ENCODE results near the gene SGCG. TPM values are rescaled to one million over a fixed set of nuclear protein-coding genes. Genes with fewer than 3 reads are reported as not detected.

SGCG gene
- total RNA-seq, 1 experiment from 2014 or later: 0.15 TPM

GRCh38 chr13:23323946-23324709 is 143.3 kb downstream of the SGCG start:
- Histone ChIP-seq H3K9me3 (ENCODE audit: control insufficient read depth in 1 of 2, insufficient read depth in 1 of 2, low read depth in 1 of 2, low read length in 2 of 2) (no peaks in the 10 kb centered on the region), H3K9ac (ENCODE audit: low read length) (no peak overlapping the region), H3K36me3 (ENCODE audit: control insufficient read depth in 1 of 2, insufficient read depth in 2 of 2, low read length in 2 of 2) (no peaks in the 10 kb centered on the region), H3K9me2 (ENCODE audit: insufficient read depth) (no peaks in the 10 kb centered on the region), H3K4me1 (ENCODE audit: control insufficient read depth in 1 of 2, insufficient read depth in 2 of 2, low read length in 2 of 2) (peaks cover 11 to 15% of the 10 kb centered on the region in 2 experiments), H4K20me1 (ENCODE audit: insufficient read depth) (no peaks in the 10 kb centered on the region), H3K4me3 (replicated peaks in 1 of 2; ENCODE audit: low read depth in 1 of 2, low read length in 2 of 2) (no peak overlapping the region), H3K27me3 (ENCODE audit: insufficient read depth, low read length) (no peaks in the 10 kb centered on the region), H3K4me2 (ENCODE audit: low read length) (no peak overlapping the region), H2AFZ (ENCODE audit: low read depth, low read length, poor library complexity, severe bottlenecking) (no peak overlapping the region), H3K79me2 (ENCODE audit: insufficient read depth, low read length) (no peaks in the 10 kb centered on the region), H3K27ac (ENCODE audit: low read depth, low read length) (no peak overlapping the region)
- TF ChIP-seq EGR1 (IDR thresholded peaks at IDR 0.05; ENCODE audit: low read depth): no peak
- TF ChIP-seq TCF7L2 (IDR thresholded peaks at IDR 0.05; ENCODE audit: borderline replicate concordance, extremely low read depth, insufficient read depth, insufficient read length): no peak
- TF ChIP-seq ZFX (IDR thresholded peaks at IDR 0.05): no peak
- TF ChIP-seq CEBPB (IDR thresholded peaks at IDR 0.05; ENCODE audit: low read depth): no peak
- ChIA-PET RAD21 (ENCODE audit: low non-redundant PET in 1 of 2, low total read pairs in 2 of 2, uncharacterized antibody in 2 of 2, unreplicated experiment in 2 of 2) (no interaction called here), CTCF (no interaction called here), POLR2A (no interaction called here)
- intact Hi-C loops (cut with micrococcal nuclease): no loop called here
- DNase-seq (ENCODE audit: low read depth, low spot score): no peak
- no TSS peak for BruUV-seq (replicated peaks)
- ATAC-seq: no peak

- Histone ChIP-seq H3K4me2 (ENCODE audit: low read length) (no peak overlapping the region), H3K27ac (ENCODE audit: low read depth, low read length) (no peak overlapping the region), H3K4me3 (replicated peaks in 1 of 2; ENCODE audit: low read depth in 1 of 2, low read length in 2 of 2) (no peak overlapping the region), H3K79me2 (ENCODE audit: insufficient read depth, low read length) (no peaks in the 10 kb centered on the region), H3K9me3 (ENCODE audit: control insufficient read depth in 1 of 2, insufficient read depth in 1 of 2, low read depth in 1 of 2, low read length in 2 of 2) (no peaks in the 10 kb centered on the region), H3K27me3 (ENCODE audit: insufficient read depth, low read length) (no peaks in the 10 kb centered on the region), H2AFZ (ENCODE audit: low read depth, low read length, poor library complexity, severe bottlenecking) (no peak overlapping the region), H3K4me1 (ENCODE audit: control insufficient read depth in 1 of 2, insufficient read depth in 2 of 2, low read length in 2 of 2) (peaks cover 11 to 15% of the 10 kb centered on the region in 2 experiments), H3K36me3 (ENCODE audit: control insufficient read depth in 1 of 2, insufficient read depth in 2 of 2, low read length in 2 of 2) (no peaks in the 10 kb centered on the region), H3K9me2 (ENCODE audit: insufficient read depth) (no peaks in the 10 kb centered on the region), H3K9ac (ENCODE audit: low read length) (no peak overlapping the region), H4K20me1 (ENCODE audit: insufficient read depth) (no peaks in the 10 kb centered on the region)
- no peak for ATAC-seq
- ChIA-PET RAD21 (ENCODE audit: low non-redundant PET in 1 of 2, low total read pairs in 2 of 2, uncharacterized antibody in 2 of 2, unreplicated experiment in 2 of 2) (no interaction called here), CTCF (no interaction called here), POLR2A (no interaction called here)
- intact Hi-C loops (cut with micrococcal nuclease): no loop called here
- TF ChIP-seq EGR1 (IDR thresholded peaks at IDR 0.05; ENCODE audit: low read depth) (no peak), CBX3 (IDR thresholded peaks at IDR 0.05; ENCODE audit: low read depth) (no peak), POLR2A (IDR thresholded peaks at IDR 0.05; ENCODE audit: borderline replicate concordance, extremely low read depth, insufficient read depth, insufficient read length) (no peak), TCF7L2 (IDR thresholded peaks at IDR 0.05; ENCODE audit: borderline replicate concordance, extremely low read depth, insufficient read depth, insufficient read length) (no peak), EZH2 (IDR thresholded peaks at IDR 0.05) (no peak), CEBPB (IDR thresholded peaks at IDR 0.05; ENCODE audit: low read depth) (no peak), ZBTB33 (IDR thresholded peaks at IDR 0.05; ENCODE audit: extremely low read depth, insufficient replicate concordance, low read length) (no peak), RAD21 (IDR thresholded peaks at IDR 0.05; ENCODE audit: low read depth) (no peak), JUND (IDR thresholded peaks at IDR 0.05) (no peak), SIN3A (IDR thresholded peaks at IDR 0.05; ENCODE audit: low read depth) (no peak), YY1 (IDR thresholded peaks at IDR 0.05; ENCODE audit: extremely low read depth, insufficient replicate concordance, low read depth, low read length) (no peak), FOSL1 (IDR thresholded peaks at IDR 0.05; ENCODE audit: low read depth) (no peak)
- no peak for DNase-seq (ENCODE audit: low read depth, low spot score)
- no TSS peak for BruUV-seq (replicated peaks)
Measured at GRCh38 chr13:23325191-23325590, 144.4 kb downstream of the SGCG start.

Data from HCT116 (cell line).